ENCODE results near the gene SLC25A21.

DNA sequence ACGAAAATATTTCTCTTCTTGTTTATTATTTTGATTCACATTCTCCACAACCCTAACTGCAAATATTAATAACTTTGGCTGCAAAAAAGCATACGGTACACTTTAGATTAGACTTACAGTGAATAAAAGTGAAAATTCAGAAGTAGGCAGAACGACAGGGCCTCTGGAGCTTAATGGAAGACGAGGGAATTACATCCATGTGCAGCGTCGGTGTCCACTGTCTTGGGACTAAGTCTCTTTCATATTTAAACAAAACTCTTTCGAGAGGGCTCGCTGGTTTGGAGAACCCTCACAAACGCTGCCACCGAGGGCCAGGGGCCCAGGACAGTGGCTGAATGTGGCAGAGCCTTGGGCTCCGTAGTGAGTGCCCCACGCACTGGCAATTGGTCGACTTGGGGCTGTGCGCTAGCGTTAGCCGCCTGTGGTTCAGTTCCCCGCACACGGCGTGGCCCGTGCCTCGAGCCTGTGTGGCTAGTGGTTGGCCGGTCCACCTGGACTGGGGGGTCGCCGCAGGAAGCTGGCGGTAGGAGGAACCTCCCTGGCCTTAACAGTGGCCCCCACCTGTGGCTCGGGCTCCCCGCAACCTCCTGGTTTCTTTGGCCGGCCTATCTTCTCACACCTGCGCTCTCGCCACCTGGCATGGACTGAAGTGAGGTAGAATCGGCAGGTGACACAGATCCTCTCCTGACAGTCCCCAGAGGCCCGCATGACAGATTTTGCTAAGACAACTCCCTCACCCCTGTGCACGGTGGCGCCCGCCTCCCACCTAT, 511.5 kb downstream of the SLC25A21 start:
- TF ChIP-seq, protein P1, sequence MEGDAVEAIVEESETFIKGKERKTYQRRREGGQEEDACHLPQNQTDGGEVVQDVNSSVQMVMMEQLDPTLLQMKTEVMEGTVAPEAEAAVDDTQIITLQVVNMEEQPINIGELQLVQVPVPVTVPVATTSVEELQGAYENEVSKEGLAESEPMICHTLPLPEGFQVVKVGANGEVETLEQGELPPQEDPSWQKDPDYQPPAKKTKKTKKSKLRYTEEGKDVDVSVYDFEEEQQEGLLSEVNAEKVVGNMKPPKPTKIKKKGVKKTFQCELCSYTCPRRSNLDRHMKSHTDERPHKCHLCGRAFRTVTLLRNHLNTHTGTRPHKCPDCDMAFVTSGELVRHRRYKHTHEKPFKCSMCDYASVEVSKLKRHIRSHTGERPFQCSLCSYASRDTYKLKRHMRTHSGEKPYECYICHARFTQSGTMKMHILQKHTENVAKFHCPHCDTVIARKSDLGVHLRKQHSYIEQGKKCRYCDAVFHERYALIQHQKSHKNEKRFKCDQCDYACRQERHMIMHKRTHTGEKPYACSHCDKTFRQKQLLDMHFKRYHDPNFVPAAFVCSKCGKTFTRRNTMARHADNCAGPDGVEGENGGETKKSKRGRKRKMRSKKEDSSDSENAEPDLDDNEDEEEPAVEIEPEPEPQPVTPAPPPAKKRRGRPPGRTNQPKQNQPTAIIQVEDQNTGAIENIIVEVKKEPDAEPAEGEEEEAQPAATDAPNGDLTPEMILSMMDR (IDR thresholded peaks at IDR 0.05): no peak
- TF ChIP-seq POLR2A (IDR thresholded peaks at IDR 0.05): no peak
- TF ChIP-seq EP300 (IDR thresholded peaks at IDR 0.05): no peak

All from ovary (tissue), 3 donors.